Epithelial cell of esophagus (primary cell): ENCODE data around the gene CDK1.

Experiments used
- DNase-seq: peaks from one replicate; pipeline ENCODE4 v3.0.0; 2010; ENCODE audit warnings: low read depth
- H3K4me3 ChIP-seq: 2 replicates; pipeline ENCODE4 v1.5.1; 2011; ENCODE audit warnings: mild to moderate bottlenecking, low read length, control low read depth
- TF ChIP-seq, protein P1 (sequence below): IDR thresholded peaks from 2 replicates; pipeline ENCODE4 v1.5.1; 2011; ENCODE audit warnings: low read depth, mild to moderate bottlenecking, low read length, control low read depth, inconsistent platforms; ENCODE audit not compliant: insufficient read depth; ENCODE audit errors: missing control alignments

Gene CDK1

DNA sequence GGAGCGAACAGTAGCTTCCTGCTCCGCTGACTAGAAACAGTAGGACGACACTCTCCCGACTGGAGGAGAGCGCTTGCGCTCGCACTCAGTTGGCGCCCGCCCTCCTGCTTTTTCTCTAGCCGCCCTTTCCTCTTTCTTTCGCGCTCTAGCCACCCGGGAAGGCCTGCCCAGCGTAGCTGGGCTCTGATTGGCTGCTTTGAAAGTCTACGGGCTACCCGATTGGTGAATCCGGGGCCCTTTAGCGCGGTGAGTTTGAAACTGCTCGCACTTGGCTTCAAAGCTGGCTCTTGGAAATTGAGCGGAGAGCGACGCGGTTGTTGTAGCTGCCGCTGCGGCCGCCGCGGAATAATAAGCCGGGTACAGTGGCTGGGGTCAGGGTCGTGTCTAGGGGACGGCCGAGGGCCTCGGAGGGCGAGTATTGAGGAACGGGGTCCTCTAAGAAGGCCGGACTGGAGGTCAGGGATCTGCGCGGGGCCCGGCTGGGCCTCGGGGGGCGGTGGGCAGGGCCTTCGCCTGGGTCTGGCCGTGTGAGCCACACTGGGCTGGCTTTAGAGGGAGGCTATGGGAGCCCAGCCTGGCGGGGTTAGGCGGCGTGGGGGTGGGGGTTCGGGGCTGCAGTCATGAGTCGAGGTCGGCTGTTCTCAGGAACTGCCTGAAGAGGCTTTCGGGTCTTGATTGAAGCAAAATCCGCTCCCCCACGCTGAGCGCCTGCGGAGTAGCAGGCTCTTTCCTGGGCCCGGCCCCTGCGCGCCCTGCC lies at the start of gene CDK1:
TSS of gene CDK1 (plus strand) at position 265 of the 757 bp plus-strand sequence. CDS start 1,688 bp downstream, outside the sequence.
- TF ChIP-seq, protein P1, sequence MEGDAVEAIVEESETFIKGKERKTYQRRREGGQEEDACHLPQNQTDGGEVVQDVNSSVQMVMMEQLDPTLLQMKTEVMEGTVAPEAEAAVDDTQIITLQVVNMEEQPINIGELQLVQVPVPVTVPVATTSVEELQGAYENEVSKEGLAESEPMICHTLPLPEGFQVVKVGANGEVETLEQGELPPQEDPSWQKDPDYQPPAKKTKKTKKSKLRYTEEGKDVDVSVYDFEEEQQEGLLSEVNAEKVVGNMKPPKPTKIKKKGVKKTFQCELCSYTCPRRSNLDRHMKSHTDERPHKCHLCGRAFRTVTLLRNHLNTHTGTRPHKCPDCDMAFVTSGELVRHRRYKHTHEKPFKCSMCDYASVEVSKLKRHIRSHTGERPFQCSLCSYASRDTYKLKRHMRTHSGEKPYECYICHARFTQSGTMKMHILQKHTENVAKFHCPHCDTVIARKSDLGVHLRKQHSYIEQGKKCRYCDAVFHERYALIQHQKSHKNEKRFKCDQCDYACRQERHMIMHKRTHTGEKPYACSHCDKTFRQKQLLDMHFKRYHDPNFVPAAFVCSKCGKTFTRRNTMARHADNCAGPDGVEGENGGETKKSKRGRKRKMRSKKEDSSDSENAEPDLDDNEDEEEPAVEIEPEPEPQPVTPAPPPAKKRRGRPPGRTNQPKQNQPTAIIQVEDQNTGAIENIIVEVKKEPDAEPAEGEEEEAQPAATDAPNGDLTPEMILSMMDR: no peak
- peak; percentile 99 for DNase-seq
- peak within 1 kb of the TSS; percentile 81 for H3K4me3 ChIP-seq

DNA sequence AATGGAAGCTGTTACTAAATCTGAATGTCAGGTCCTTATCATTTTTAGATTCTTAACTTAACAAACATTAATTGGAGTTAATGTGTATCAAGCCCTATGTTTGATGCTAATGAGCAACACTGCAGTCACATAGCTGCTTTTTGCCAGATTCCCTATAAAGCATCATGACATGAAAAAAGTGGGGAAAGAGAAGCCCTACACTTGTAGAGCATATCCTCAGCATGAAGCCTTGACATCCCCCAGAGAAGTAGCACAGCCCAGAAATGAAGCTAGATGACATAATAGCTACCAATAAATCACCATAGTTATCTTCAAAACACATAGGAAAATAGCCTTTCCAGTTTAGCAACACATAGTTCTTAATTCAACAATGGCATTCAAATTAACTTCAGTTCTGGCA lies 49.2 kb upstream of the CDK1 start:
- H3K4me3 ChIP-seq: no peak overlapping the region
- TF ChIP-seq, protein P1: no peak
- no peak for DNase-seq

GRCh38 chr10:60731134-60731885 lies 47.0 kb upstream of the CDK1 start:
- TF ChIP-seq, protein P1: no peak
- DNase-seq: peak; percentile 41
- peak overlapping the region; percentile 73 for H3K4me3 ChIP-seq

DNA sequence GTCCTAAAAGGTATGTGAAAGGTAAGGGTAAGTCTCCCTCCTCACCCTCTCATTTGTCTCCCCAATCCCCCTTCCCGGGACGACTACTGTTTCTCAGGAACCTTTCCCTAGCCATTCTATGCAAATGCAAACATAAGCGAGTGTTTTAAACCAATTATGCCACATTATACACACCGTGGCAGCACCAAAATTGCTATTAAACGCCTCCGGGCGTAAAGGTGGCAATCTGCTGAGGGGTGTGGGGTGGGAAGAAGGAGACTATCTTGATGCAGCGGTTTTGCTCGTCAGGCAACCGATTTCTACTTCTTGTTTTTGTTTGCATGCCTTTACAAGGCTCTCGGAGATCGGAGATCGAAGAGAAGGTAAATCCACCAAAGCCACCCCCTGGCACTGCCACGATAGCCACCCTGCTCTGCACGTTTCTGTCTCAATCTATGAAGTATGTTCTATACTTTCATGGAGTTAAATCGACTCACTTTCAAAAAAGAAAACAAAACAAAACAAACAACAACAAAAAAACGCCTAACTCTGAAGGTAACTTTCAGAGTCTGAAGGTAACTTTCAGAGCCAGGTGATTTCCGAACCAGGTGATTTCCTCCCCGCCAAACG lies 46.0 kb upstream of the CDK1 start:
- TF ChIP-seq, protein P1: no peak
- DNase-seq: peak; percentile 32
- peak overlapping the region; percentile 73 for H3K4me3 ChIP-seq

- H3K4me3 ChIP-seq: peak overlapping the region; percentile 73
- TF ChIP-seq, protein P1: peak; percentile 21
- peak; percentile 81 for DNase-seq
These were observed 45.3 kb upstream of the CDK1 start for GRCh38 chr10:60732807-60733516.

- H3K4me3 ChIP-seq: peak overlapping the region; percentile 73
- TF ChIP-seq, protein P1: no peak
- no peak for DNase-seq
These were observed 44.8 kb upstream of the CDK1 start for GRCh38 chr10:60733517-60733822.
